ENCODE measurements around the gene NRG3.

Gene NRG3

GRCh38 chr10:82400841-82401240, 525.8 kb downstream of the NRG3 start:
- no peak for DNase-seq

GRCh38 chr10:82402906-82403401, 528.0 kb downstream of the NRG3 start:
- no peak for DNase-seq

- no peak for DNase-seq
Measured at GRCh38 chr10:82409671-82410070, 534.7 kb downstream of the NRG3 start.

GRCh38 chr10:82411416-82411815, 536.4 kb downstream of the NRG3 start:
- no peak for DNase-seq

GRCh38 chr10:82420001-82420400, 545.0 kb downstream of the NRG3 start:
- no peak for DNase-seq

- no peak for DNase-seq
Measured at GRCh38 chr10:82429302-82429701, 554.3 kb downstream of the NRG3 start.

GRCh38 chr10:82438277-82438676, 563.3 kb downstream of the NRG3 start:
- no peak for DNase-seq

- no peak for DNase-seq
Measured at GRCh38 chr10:82440775-82441174, 565.8 kb downstream of the NRG3 start.

GRCh38 chr10:82452046-82452445, 577.1 kb downstream of the NRG3 start:
- DNase-seq, result no peak

GRCh38 chr10:82452676-82453075, 577.7 kb downstream of the NRG3 start:
- no peak for DNase-seq

- no peak for DNase-seq
Measured at GRCh38 chr10:82453678-82454293, 578.8 kb downstream of the NRG3 start.

- DNase-seq, result no peak
Measured at GRCh38 chr10:82462910-82463551, 588.0 kb downstream of the NRG3 start.

GRCh38 chr10:82463614-82464013, 588.6 kb downstream of the NRG3 start:
- DNase-seq, result no peak

- DNase-seq, result no peak
Measured at GRCh38 chr10:82464191-82464818, 589.3 kb downstream of the NRG3 start.

GRCh38 chr10:82464966-82465365, 590.0 kb downstream of the NRG3 start:
- DNase-seq, result no peak

- no peak for DNase-seq
Measured at GRCh38 chr10:82468453-82468852, 593.5 kb downstream of the NRG3 start.

GRCh38 chr10:82472406-82473335, 597.7 kb downstream of the NRG3 start:
- no peak for DNase-seq

- DNase-seq, result no peak
Measured at GRCh38 chr10:82477776-82478175, 602.8 kb downstream of the NRG3 start.

- DNase-seq, result no peak
Measured at GRCh38 chr10:82492647-82493046, 617.7 kb downstream of the NRG3 start.

GRCh38 chr10:82496114-82496513, 621.1 kb downstream of the NRG3 start:
- no peak for DNase-seq

GRCh38 chr10:82497439-82497838, 622.4 kb downstream of the NRG3 start:
- no peak for DNase-seq

- DNase-seq, result no peak
Measured at GRCh38 chr10:82498976-82499375, 624.0 kb downstream of the NRG3 start.

- no peak for DNase-seq
Measured at GRCh38 chr10:82505009-82505408, 630.0 kb downstream of the NRG3 start.
